ENCODE results near the gene GRM5. TPM values are rescaled to one million over a fixed set of nuclear protein-coding genes. Genes with fewer than 3 reads are reported as not detected.

GRM5 gene
- total RNA-seq, 1 donor from 2014 or later = 0.49 TPM

- TF ChIP-seq CTCF (conservative IDR thresholded peaks at IDR 0.05) = no peak
- Mint-ChIP-seq H3K4me1 (no peaks in the 10 kb centered on the region), H3K9me3 (no peaks in the 10 kb centered on the region), H3K27ac (ENCODE audit: unreplicated experiment) (no peak overlapping the region), H3K27me3 (ENCODE audit: low read depth) (no peaks in the 10 kb centered on the region), H3K4me3 (no peak overlapping the region), H3K36me3 (ENCODE audit: low read depth) (no peaks in the 10 kb centered on the region)
- no peak for DNase-seq (ENCODE audit: low read depth, low spot score)
These were observed 564.2 kb downstream of the GRM5 start for GRCh38 chr11:88501541-88501940.

GRCh38 chr11:88495836-88496235 is 569.9 kb downstream of the GRM5 start:
- no peak for TF ChIP-seq CTCF (conservative IDR thresholded peaks at IDR 0.05)
- no peaks in the 10 kb centered on the region for H3K36me3 Mint-ChIP-seq (ENCODE audit: low read depth)

GRCh38 chr11:88494848-88495247 is 570.9 kb downstream of the GRM5 start:
- Mint-ChIP-seq H3K36me3 (ENCODE audit: low read depth) (no peaks in the 10 kb centered on the region), H3K27ac (ENCODE audit: unreplicated experiment) (no peak overlapping the region), H3K4me3 (no peak overlapping the region), H3K27me3 (ENCODE audit: low read depth) (no peaks in the 10 kb centered on the region), H3K4me1 (no peaks in the 10 kb centered on the region), H3K9me3 (no peaks in the 10 kb centered on the region)
- no peak for TF ChIP-seq CTCF (conservative IDR thresholded peaks at IDR 0.05)
- no peak for DNase-seq (ENCODE audit: low read depth, low spot score)

More at GRCh38 chr11:88495836-88496235, 569.9 kb downstream of the GRM5 start:
- no peak overlapping the region for H3K27ac Mint-ChIP-seq (ENCODE audit: unreplicated experiment)
- H3K9me3 Mint-ChIP-seq = no peaks in the 10 kb centered on the region
- no peaks in the 10 kb centered on the region for H3K4me1 Mint-ChIP-seq
- H3K27me3 Mint-ChIP-seq (ENCODE audit: low read depth) = no peaks in the 10 kb centered on the region
- H3K4me3 Mint-ChIP-seq = no peak overlapping the region
- no peak for DNase-seq (ENCODE audit: low read depth, low spot score)

GRCh38 chr11:88491674-88492073 is 574.1 kb downstream of the GRM5 start:
- Mint-ChIP-seq H3K4me3 (no peak overlapping the region), H3K27ac (ENCODE audit: unreplicated experiment) (no peak overlapping the region), H3K4me1 (no peaks in the 10 kb centered on the region), H3K36me3 (ENCODE audit: low read depth) (no peaks in the 10 kb centered on the region), H3K9me3 (no peaks in the 10 kb centered on the region), H3K27me3 (ENCODE audit: low read depth) (no peaks in the 10 kb centered on the region)
- no peak for DNase-seq (ENCODE audit: low read depth, low spot score)
- no peak for TF ChIP-seq CTCF (conservative IDR thresholded peaks at IDR 0.05)

GRCh38 chr11:88489030-88489429 is 576.8 kb downstream of the GRM5 start:
- H3K9me3 Mint-ChIP-seq = no peaks in the 10 kb centered on the region
- no peaks in the 10 kb centered on the region for H3K36me3 Mint-ChIP-seq (ENCODE audit: low read depth)
- H3K27me3 Mint-ChIP-seq (ENCODE audit: low read depth) = no peaks in the 10 kb centered on the region
- TF ChIP-seq CTCF (conservative IDR thresholded peaks at IDR 0.05) = no peak
- no peak for DNase-seq (ENCODE audit: low read depth, low spot score)
- no peak overlapping the region for H3K4me3 Mint-ChIP-seq
- no peaks in the 10 kb centered on the region for H3K4me1 Mint-ChIP-seq
- no peak overlapping the region for H3K27ac Mint-ChIP-seq (ENCODE audit: unreplicated experiment)

- H3K4me3 Mint-ChIP-seq = no peak overlapping the region
- H3K27ac Mint-ChIP-seq (ENCODE audit: unreplicated experiment) = no peak overlapping the region
- no peaks in the 10 kb centered on the region for H3K27me3 Mint-ChIP-seq (ENCODE audit: low read depth)
- TF ChIP-seq CTCF (conservative IDR thresholded peaks at IDR 0.05) = no peak
- no peaks in the 10 kb centered on the region for H3K9me3 Mint-ChIP-seq
- DNase-seq (ENCODE audit: low read depth, low spot score) = no peak
- no peaks in the 10 kb centered on the region for H3K36me3 Mint-ChIP-seq (ENCODE audit: low read depth)
- H3K4me1 Mint-ChIP-seq = no peaks in the 10 kb centered on the region
These were observed 578.1 kb downstream of the GRM5 start for GRCh38 chr11:88487646-88488045.
